Muscle of leg (tissue), 16 donors: ENCODE measurements around the gene KHDC1L. TPM values are rescaled to one million over a fixed set of nuclear protein-coding genes. Genes with fewer than 3 reads are reported as not detected.
"Not testable (repeated sequence)": the region's sequence is repeated elsewhere in the genome, so short reads cannot be mapped to it uniquely, and the experiment has no call there.

ENCODE experiments used
- DNase-seq: peaks from one replicate; pipeline ENCODE4 v3.0.0; 2013
- H3K27ac ChIP-seq: one replicate; pipeline ENCODE4 v1.5.1; 2013; ENCODE audit warnings: mild to moderate bottlenecking, low read length, control low read depth
- H3K27me3 ChIP-seq: one replicate; pipeline ENCODE4 v1.6.1; 2013; ENCODE audit warnings: low read length; ENCODE audit not compliant: control insufficient read depth, insufficient read depth
- H3K36me3 ChIP-seq: one replicate; pipeline ENCODE4 v1.6.1; 2013; ENCODE audit warnings: low read length; ENCODE audit not compliant: control insufficient read depth, insufficient read depth
- H3K4me1 ChIP-seq: one replicate; pipeline ENCODE4 v1.6.1; 2013; ENCODE audit warnings: low read length; ENCODE audit not compliant: control insufficient read depth, insufficient read depth
- H3K4me3 ChIP-seq: one replicate; pipeline ENCODE4 v1.5.1; 2013; ENCODE audit warnings: low read length, control low read depth
- H3K9me3 ChIP-seq: replicated peaks from 2 replicates; pipeline ENCODE4 v1.6.1; 2013; ENCODE audit warnings: low read depth, low read length; ENCODE audit not compliant: control insufficient read depth
- WGBS: methylation state at CpG from one replicate; pipeline ENCODE4 v1.1.5; 2013; ENCODE audit warnings: missing lambda C conversion rate; ENCODE audit not compliant: insufficient coverage; 5-methylcytosine and 5-hydroxymethylcytosine counted together
- long read RNA-seq, 11 donors: transcript quantifications; one replicate each; lab custom pipeline, GENCODE V29; 2026
- polyA plus RNA-seq, 8 donors: library from polyadenylated mRNA; unstranded; fragments of 120-200 nt; gene quantifications; one replicate each; pipeline versions ENCODE4 v1.2.1 to v1.2.3, GENCODE V29; 2013; ENCODE audit warnings: inconsistent platforms in 1 of 8, low replicate concordance in 1 of 8; ENCODE audit not compliant: insufficient read length in 8 of 8, insufficient read depth in 1 of 8
- total RNA-seq: library from RNA; stranded (reverse); fragments of 120-200 nt; gene quantifications from one replicate; pipeline ENCODE4 v1.2.4, GENCODE V29; 2013

KHDC1L gene
- total RNA-seq = 0.13 TPM
- under 1 TPM in 5 of 8 donors, not detected in 3; 0.23 to 0.87 (median 0.43) TPM for polyA plus RNA-seq
- long read RNA-seq, donor 1 = 0 reads
- long read RNA-seq, donor 2 = 0 reads
- long read RNA-seq, donor 3 = 0 reads
- long read RNA-seq, donor 4 = 0 reads
- long read RNA-seq, donor 5, partial matches to known transcripts = 0 of 1 reads
- long read RNA-seq, donor 5, other reads (novel, unspliced or antisense) = 0 of 1 reads
- long read RNA-seq, donor 6 = 0 reads
- long read RNA-seq, donor 7 = 0 reads
- long read RNA-seq, donor 8 = 0 reads
- long read RNA-seq, donor 9 = 0 reads
- long read RNA-seq, donor 10 = 0 reads
- long read RNA-seq, donor 11 = 0 reads

DNA sequence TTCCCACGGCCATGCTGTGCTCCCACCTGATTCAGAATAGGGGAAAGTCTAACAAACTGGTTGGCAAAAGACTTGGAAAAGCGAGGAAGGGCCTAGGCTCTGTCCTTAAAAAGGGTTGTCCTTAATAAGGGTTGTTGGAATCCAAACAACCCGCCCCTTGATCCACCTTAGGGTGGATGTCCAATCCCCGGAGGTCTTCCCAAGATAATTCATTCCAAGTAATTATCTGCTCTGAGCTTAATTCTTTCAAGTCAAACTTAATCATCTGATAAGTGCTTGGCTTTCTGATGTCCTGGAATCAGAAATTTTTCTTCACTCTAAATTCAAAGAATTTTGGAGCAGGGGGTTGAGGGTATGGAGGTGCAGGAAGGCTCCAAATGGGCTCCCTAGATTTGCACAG is at the start of gene KHDC1L:
TSS of gene KHDC1L (minus strand) at position 101 of the 400 bp plus-strand sequence. CDS start at position 13, 88 bp downstream.
- 82% methylated on average over 3 of the region's 4 CpGs for WGBS

DNA sequence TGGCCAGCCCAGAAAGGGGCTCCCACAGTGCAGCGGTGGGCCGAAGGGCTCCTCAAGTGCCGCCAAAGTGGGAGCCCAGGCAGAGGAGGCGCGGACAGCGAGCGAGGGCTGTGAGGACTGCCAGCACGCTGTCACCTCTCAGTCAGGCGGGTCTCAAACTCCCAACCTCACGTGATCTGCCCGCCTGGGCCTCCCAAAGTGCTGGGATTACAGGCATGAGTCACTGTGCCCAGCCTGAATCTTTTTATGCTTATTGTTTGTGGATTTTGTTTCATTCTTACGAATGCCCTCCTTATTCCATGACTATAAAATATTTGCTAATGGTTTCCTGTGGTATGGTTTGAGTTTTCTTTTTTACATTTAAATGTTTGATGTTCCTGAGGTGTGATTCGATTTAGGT is 44.0 kb upstream of the KHDC1L start:
- not testable (repeated sequence) for H3K4me3 ChIP-seq, H3K9me3 ChIP-seq, H3K27ac ChIP-seq, H3K27me3 ChIP-seq, DNase-seq, H3K4me1 ChIP-seq
- H3K36me3 ChIP-seq = peaks cover 11% of the 10 kb centered on the region
- 100% methylated on average over 1 of the region's 13 CpGs for WGBS

More for the DNA sequence above, at the start of gene KHDC1L:
- Histone ChIP-seq H3K9me3 (no peaks in the 10 kb centered on the region), H3K27ac (no peak within 1 kb of the TSS), H3K4me1 (no peaks in the 10 kb centered on the region), H3K4me3 (no peak within 1 kb of the TSS), H3K27me3 (no peaks in the 10 kb centered on the region), H3K36me3 (no peaks in the 10 kb centered on the region)
- DNase-seq = no peak

- not testable (repeated sequence) for H3K4me3 ChIP-seq, H3K4me1 ChIP-seq, DNase-seq, H3K27ac ChIP-seq, H3K9me3 ChIP-seq, H3K27me3 ChIP-seq
- peaks cover 11% of the 10 kb centered on the region for H3K36me3 ChIP-seq
- WGBS = 95% methylated on average over 6 of the region's 27 CpGs
Observed at GRCh38 chr6:73268896-73269295, 43.6 kb upstream of the KHDC1L start.

- DNase-seq = no peak
- Histone ChIP-seq H3K27me3 (no peaks in the 10 kb centered on the region), H3K4me1 (peaks cover 7% of the 10 kb centered on the region), H3K4me3 (no peak overlapping the region), H3K36me3 (no peaks in the 10 kb centered on the region), H3K27ac (no peak overlapping the region), H3K9me3 (no peaks in the 10 kb centered on the region)
- WGBS = 93% methylated on average over 3 of the region's 3 CpGs
Observed at GRCh38 chr6:73264446-73264845, 39.1 kb upstream of the KHDC1L start.

DNA sequence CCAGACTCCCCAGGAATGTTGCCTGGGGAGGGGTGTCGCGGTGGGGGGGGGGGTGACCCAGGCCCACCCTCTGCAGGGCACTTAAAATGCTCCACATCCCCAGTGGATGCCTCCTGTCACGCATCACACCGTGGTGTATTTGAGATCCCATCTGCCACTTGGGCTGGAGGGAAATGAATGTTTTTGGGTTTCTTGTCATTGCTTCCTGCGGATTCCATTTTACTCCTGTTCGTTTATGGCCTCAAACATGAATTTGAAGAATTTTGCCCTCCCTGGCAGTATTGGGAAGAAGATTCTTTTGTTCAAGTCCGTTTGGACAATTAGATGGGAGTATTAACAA is 38.2 kb upstream of the KHDC1L start:
- DNase-seq = no peak
- H3K4me3 ChIP-seq = peak overlapping the region; percentile 68
- H3K27ac ChIP-seq = peak overlapping the region; percentile 47
- no peaks in the 10 kb centered on the region for H3K27me3 ChIP-seq
- H3K4me1 ChIP-seq = peaks cover 7% of the 10 kb centered on the region
- no peaks in the 10 kb centered on the region for H3K9me3 ChIP-seq
- no CpG with 5 or more reads among the region's 7 CpGs for WGBS
- no peaks in the 10 kb centered on the region for H3K36me3 ChIP-seq

- WGBS = under 1% methylated on average over 58 of the region's 63 CpGs
- no peaks in the 10 kb centered on the region for H3K36me3 ChIP-seq
- no peaks in the 10 kb centered on the region for H3K9me3 ChIP-seq
- no peaks in the 10 kb centered on the region for H3K27me3 ChIP-seq
- H3K4me3 ChIP-seq = peak within 1 kb of the TSS; percentile 68
- peaks cover 7% of the 10 kb centered on the region for H3K4me1 ChIP-seq
- peak within 1 kb of the TSS; percentile 77 for H3K27ac ChIP-seq
- DNase-seq = peak; percentile 83
Observed at GRCh38 chr6:73262671-73263569, 37.6 kb upstream of the KHDC1L start, which contains the start of gene KHDC1. KHDC1 (minus strand) TSS chr6:73263196; CDS start chr6:73242517, 20,679 bp downstream.

DNA sequence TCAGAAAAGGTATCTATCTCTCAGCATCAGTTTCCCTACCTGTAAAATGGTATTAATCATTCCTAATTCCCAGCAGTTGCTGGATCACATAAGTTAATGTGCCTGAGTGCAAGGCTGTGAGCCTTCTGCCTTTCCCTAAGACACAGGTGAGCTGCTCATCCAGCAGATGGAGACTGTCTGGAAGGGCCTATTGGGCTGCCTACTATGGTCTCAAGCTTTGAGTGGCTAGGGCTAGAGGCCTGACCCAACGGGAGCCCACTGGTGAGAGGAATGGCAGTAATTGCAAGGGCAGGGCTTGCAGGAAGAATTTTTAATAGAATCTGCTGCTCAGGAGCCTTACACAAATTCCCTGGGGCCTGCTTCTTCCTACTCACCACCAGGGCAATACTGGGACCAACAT is 33.4 kb upstream of the KHDC1L start:
- Histone ChIP-seq H3K4me3 (no peak overlapping the region), H3K27ac (no peak overlapping the region), H3K36me3 (no peaks in the 10 kb centered on the region), H3K9me3 (no peaks in the 10 kb centered on the region), H3K4me1 (peaks cover 4% of the 10 kb centered on the region), H3K27me3 (no peaks in the 10 kb centered on the region)
- WGBS = no CpG with 5 or more reads among the region's 1 CpG
- DNase-seq = no peak

GRCh38 chr6:73254323-73254722 is 29.0 kb upstream of the KHDC1L start:
- H3K9me3 ChIP-seq, H3K4me3 ChIP-seq, H3K27me3 ChIP-seq, H3K36me3 ChIP-seq, H3K4me1 ChIP-seq, DNase-seq, H3K27ac ChIP-seq: not testable (repeated sequence)
- WGBS = no CpG with 5 or more reads among the region's 5 CpGs

GRCh38 chr6:73252703-73253102 is 27.4 kb upstream of the KHDC1L start:
- no peak for DNase-seq
- no CpG with 5 or more reads among the region's 2 CpGs for WGBS
- H3K4me1 ChIP-seq = no peaks in the 10 kb centered on the region

GRCh38 chr6:73250016-73250415 is 24.7 kb upstream of the KHDC1L start:
- Histone ChIP-seq H3K4me1 (no peaks in the 10 kb centered on the region), H3K9me3 (no peaks in the 10 kb centered on the region), H3K4me3 (no peak overlapping the region), H3K27ac (no peak overlapping the region), H3K27me3 (no peaks in the 10 kb centered on the region), H3K36me3 (no peaks in the 10 kb centered on the region)
- DNase-seq = no peak

More at GRCh38 chr6:73252703-73253102, 27.4 kb upstream of the KHDC1L start:
- Histone ChIP-seq H3K27me3 (no peaks in the 10 kb centered on the region), H3K36me3 (no peaks in the 10 kb centered on the region), H3K27ac (no peak overlapping the region), H3K9me3 (no peaks in the 10 kb centered on the region), H3K4me3 (no peak overlapping the region)
